ENCODE measurements around the gene THTPA.

Gene THTPA

GRCh38 chr14:23561873-23562821 is 6.1 kb downstream of the THTPA start:
- no peak overlapping the region for H3K27ac ChIP-seq
- no peak for TF ChIP-seq CTCF (conservative IDR thresholded peaks at IDR 0.05)

GRCh38 chr14:23562822-23563472 is 6.9 kb downstream of the THTPA start:
- no peak overlapping the region for H3K27ac ChIP-seq
- peak; percentile 91 for TF ChIP-seq CTCF (conservative IDR thresholded peaks at IDR 0.05)

- TF ChIP-seq CTCF (conservative IDR thresholded peaks at IDR 0.05), result no peak
- no peak overlapping the region for H3K27ac ChIP-seq
Observed at GRCh38 chr14:23563473-23564180, 7.6 kb downstream of the THTPA start.

DNA sequence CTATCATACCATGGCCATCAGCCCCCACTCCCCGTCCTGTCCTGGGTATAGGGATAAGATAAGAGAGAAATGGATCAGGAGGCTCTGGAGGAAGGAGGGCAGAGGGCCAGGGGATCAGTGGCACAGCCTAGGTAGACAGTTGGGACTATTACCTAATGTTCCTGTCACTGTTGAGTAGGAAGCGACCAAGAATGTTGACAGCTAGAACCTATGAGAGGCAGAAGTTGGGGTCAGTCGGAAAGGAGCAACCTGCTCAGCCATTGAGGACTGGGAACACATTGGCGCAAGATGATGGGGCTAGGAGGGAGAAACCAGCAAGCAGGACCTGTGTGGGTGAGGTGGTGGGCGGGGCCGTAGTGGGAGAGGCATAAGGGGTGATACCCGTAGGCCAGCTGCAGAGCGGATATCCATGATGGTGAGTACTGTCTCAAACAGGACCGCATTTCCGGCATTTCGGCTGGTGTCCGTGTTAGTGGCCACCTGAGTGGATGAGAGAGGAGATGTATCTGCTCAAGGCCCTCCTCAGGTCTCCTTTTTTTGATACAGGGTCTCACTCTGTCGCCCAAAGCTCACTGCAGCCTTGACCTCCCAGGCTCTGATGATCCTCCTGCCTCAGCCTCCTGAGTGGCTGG is 8.2 kb downstream of the THTPA start:
- no peak overlapping the region for H3K27ac ChIP-seq
- TF ChIP-seq CTCF (conservative IDR thresholded peaks at IDR 0.05), result no peak

GRCh38 chr14:23564876-23565275 is 8.8 kb downstream of the THTPA start:
- H3K27ac ChIP-seq, result no peak overlapping the region
- TF ChIP-seq CTCF (conservative IDR thresholded peaks at IDR 0.05), result no peak

DNA sequence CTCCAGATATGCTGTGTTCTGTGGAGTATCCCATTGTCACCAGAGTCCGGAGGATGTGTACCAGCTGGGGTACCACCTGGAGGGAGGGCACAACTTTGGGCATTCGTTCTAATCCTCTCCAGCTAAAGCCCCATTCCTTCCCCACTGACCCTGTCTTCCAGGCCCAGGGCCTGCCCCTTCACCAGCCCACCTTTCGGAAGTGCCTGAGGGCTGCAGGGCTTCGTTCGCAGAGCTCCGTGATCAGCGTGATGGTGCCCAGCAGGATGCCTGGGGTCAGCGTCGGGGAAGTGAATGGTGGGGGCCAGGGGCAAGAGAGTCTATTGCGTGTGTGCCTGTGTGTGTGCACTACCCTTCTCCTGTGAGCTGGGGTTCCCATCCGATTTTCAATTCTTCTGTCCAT is 9.6 kb downstream of the THTPA start:
- H3K27ac ChIP-seq, result no peak overlapping the region
- no peak for TF ChIP-seq CTCF (conservative IDR thresholded peaks at IDR 0.05)

Data from VCaP (cell line).